ENCODE measurements around the gene LRCH4. TPM values are rescaled to one million over a fixed set of nuclear protein-coding genes. Genes with fewer than 3 reads are reported as not detected.

Gene LRCH4
- total and polyA plus RNA-seq, 9 of the 15 experiments (the other 6 are each of a cell fraction or from before 2014, with no cell fraction given): 0.06 to 63.3 (median 15.0) TPM

GRCh38 chr7:100623951-100624824 lies 38.3 kb upstream of the LRCH4 start (continued):
- TF ChIP-seq TCF3 (CRISPR knock-in tag; IDR thresholded peaks at IDR 0.05) (no peak), NELFE (IDR thresholded peaks at IDR 0.05; ENCODE audit: insufficient read depth, insufficient read length) (no peak), STAG1 (CRISPR knock-in tag; IDR thresholded peaks at IDR 0.05; ENCODE audit: borderline replicate concordance) (no peak), ARID1B (IDR thresholded peaks at IDR 0.05) (0 out of 2 replicates have a peak, but pooled peaks have one; percentile 10), ETV1 (tag; conservative IDR thresholded peaks at IDR 0.05; ENCODE audit: low read depth) (no peak), BCOR (IDR thresholded peaks at IDR 0.05) (no peak), REST (IDR thresholded peaks at IDR 0.05; ENCODE audit: borderline replicate concordance) (no peak), REST (CRISPR knock-in tag; IDR thresholded peaks at IDR 0.05; ENCODE audit: low read depth) (no peak), PHB (CRISPR knock-in tag; IDR thresholded peaks at IDR 0.05) (no peak), MTF1 (CRISPR knock-in tag; IDR thresholded peaks at IDR 0.05; ENCODE audit: borderline replicate concordance) (no peak), FOXA1 (IDR thresholded peaks at IDR 0.05; ENCODE audit: borderline replicate concordance) (no peak), MECOM (CRISPR knock-in tag; IDR thresholded peaks at IDR 0.05) (no peak), CC2D1A (IDR thresholded peaks at IDR 0.05) (no peak), TBL1XR1 (IDR thresholded peaks at IDR 0.05; ENCODE audit: low read length in 2 of 2) (no peak), NCOR1 (IDR thresholded peaks at IDR 0.05) (0 out of 2 replicates have a peak, but pooled peaks have one; percentile 16), PATZ1 (CRISPR knock-in tag; IDR thresholded peaks at IDR 0.05; ENCODE audit: borderline replicate concordance) (no peak), ZNF655 (CRISPR knock-in tag; IDR thresholded peaks at IDR 0.05) (no peak)

Data from K562 (cell line).